ENCODE measurements around the gene CALHM2.
A peak's percentile ranks its signal among the peaks of the same experiment; 100 is the strongest.

Gene CALHM2

DNA sequence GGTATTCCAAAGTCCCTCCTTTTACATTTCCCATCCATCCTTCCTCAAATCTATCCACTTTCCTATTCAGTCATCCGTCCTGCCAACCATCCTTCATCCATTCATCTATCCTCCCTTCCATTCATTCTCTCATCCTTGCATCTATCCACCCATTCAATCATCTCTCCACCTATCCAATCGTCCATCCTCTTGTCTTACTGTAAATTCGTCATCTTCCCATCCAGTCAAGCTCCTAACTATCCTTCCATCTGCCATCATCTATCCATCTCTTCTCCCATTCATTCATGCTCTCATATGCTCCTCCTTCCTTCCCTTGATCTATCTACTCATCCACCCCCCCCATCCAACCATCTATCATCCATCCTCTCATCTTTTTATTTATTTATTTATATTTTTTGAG, 21.9 kb upstream of the CALHM2 start:
- DNase-seq, result no peak

DNA sequence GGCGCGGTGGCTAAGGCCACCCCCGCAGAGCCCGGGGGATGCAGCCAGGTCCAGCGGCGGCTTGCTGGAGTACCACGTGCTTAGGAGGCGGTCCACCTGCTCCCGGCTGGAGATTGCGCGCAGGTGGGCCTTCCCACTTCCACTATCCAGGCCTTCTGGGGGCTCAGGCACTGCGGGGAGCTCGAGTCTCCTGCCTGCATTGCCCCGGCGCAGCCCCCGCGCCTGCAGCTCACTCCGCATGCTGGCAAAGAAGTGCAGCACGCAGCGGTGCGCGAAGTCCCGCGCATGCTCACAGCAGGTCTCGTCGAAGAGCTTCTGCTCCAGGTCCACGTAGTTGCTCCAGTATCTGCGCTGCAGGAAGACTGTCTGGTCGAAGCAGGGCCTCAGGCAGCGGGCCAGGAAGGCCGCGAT, 21.1 kb upstream of the CALHM2 start:
- no peak for DNase-seq

DNA sequence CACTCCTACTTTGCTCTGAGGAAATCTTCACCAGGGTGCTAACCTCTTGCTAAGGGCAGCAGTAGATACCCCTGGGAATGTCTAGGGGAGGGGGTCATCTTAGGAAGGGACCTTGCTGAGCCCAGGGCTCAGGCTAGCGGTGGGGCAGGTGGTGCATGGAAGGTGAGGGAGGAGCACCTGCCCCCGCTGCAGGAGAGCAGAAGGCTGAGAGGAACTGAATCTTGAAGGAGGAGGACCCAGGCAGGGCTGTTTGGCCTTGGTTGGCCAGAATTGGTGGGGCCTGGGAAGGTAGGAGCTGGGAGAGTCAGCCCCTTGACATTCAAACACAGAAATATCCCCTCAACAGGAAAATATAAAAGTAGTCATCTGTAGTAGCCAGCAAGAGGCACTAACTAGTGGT, 19.8 kb upstream of the CALHM2 start:
- DNase-seq, result no peak

DNA sequence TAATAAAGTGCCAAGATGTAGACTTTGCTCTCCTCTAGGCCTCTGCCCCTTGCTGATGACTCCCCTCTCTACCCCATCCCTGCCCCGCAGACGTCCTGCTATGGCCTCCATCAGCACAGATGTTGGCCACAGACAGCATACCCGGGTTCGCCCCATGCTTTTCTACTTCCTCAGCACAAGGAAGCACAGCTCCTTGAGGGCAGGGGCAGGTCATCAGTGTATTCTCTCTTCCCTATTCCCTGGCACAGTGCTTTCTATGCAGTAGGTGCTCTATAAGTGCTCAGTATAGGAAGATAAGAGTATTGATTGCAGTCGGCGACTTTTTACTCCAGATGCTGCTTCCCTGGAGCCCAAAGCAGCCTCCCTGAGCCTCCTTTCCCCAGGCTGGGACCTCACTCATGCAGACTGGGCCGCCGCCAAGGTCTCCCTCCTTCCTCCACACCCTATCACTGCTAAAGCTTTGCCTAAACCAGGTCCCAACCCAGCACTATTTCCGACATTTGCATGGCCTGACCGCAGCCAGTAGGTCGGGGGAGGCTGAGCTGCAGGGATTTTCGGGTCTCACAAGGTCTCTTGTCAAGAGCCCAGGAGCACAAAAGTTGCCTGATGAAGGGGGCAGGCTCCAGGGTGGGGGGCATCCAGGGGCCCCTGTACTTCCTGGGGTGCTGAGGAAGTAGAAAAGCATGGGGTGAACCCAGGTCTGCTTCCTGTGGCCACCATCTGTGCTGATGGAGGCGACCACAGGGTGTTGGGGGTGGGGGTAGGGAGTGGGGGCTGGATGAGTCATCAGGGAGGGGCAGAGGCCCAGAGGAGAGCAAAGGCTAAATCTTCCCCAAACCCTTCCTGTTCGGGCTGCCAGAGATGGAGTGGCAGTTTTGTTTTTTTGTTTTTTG, 18.8 kb upstream of the CALHM2 start:
- DNase-seq, result no peak

DNA sequence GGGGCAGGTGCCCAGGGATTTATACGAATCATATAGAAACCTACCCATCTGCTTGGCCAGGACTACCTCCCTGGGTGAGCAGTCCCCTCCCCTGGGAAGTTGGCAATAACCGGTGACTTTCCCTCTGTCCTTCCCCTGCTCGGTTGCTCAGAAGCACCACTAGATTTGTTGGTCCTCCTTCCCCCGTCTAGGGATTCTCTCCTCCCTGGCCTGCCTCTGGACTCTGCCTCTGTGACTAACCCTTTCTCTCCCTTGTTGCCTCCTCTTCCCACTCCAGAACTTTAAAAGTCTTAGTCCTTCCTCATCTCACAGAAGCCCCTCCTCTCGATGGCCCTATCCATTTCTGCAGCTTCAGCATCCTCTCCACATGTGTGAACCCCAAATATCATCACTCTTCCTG, 17.0 kb upstream of the CALHM2 start:
- DNase-seq, result no peak

DNA sequence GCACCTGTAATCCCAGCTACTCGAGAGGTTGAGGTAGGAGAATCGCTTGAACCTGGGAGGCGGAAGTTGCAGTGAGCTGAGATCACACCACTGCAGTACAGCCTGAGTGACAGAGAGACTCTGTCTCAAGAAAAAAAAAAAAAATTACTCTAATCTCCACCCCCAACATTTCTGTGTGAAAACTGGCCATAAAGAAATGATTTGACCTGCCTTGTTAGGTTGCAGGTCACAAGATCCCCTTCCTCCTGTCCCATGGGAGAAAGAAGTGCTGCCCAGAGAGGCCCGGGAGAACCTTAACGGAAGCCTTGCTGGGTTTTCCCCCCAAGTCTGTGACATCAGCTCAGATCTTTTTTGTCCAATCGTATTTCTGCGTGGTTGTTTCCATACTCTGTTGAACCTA, 15.2 kb upstream of the CALHM2 start:
- DNase-seq, result no peak

DNA sequence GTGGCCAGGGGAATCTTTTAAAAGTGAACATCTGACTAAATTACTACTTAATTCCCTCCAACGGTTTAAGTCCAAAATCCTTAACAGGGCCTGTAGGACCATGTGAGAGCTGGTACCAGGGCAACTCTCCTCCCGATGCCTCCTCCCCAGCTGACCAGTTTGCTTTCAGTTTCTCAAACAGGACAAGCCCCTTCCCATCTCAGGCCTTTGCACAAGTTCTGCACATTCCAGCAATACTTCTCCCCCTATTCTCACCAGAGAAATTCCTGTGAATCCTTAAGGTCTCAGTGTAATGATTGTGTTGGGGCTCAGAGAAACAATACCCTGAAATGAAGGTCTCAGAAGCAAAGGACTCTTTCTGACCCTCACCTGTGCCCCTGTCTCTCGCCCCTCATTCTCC, 14.6 kb upstream of the CALHM2 start:
- DNase-seq, result no peak

DNA sequence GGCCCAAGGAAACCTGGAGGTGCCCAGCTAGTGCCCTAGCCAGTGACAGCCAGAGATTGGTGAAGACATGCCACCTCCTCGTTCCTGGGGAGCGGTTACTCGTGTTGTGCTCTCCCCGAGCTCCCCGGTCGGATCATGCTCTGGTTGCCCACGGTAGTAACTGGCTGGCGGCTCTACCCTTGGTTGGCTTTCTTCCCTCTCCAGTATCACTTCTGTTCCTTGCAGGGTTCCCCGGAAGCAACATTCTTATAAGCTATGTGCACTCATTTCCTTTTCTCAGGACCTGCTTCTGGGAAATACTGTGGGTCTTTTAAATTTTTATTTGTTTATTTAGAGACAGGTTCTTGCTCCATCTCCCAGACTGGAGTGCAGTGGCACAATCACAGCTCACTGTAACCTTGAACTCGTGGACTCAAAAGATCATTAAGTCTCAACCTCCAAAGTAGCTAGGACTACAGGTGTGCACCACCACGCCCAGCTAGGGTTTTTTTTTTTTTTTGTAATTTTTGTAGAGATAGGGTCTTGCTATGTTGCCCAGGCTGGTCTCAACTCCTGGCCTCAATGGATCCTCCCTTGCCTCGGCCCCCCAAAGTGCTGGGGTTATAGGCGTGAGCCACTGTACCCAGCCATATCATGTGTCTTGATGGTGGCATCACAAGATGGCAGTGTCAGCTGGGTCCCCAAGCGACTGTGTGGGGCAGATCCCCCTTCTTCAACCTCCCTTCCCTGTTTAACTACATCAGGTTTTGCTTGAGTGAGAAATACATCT, 13.4 kb upstream of the CALHM2 start:
- no peak for DNase-seq

DNA sequence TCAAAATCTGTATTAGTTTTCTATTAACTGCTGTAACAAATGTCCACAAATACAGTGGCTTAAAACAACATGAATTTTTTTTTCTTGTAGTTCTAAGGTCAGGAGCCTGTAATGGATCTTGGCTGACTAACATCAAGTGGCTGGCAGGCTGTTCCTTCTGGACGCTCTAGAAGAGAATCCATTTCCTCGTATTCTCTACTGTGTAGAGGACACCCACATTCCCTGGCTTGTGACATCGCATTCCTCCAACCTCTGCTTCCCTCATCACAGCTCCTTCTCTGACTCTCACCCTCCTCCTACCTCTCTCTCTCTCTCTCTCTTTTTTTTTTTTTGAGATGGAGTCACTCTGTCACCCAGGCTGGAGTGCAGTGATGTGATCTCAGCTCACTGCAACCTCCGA, 11.3 kb upstream of the CALHM2 start:
- no peak for DNase-seq

DNA sequence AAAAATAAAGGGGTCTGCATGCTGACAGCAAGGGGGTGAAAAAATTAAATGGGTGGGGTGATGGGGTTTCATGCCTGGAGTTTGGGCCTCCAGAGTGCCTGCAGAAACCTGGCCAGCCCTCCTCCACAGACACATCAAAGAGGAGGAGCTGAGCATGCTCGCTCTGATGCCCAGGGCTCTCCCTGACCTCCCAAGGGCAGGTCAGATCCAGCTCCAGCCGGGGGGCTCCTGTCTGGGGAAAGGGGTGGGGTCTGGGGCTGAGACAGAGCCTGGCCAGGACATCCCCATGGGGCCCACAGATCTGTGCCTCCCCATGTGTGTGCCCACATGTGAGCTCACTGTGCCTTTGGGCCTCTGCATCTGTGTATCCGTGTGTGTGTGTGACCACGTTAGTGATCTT, 7.4 kb upstream of the CALHM2 start:
- no peak for DNase-seq

DNA sequence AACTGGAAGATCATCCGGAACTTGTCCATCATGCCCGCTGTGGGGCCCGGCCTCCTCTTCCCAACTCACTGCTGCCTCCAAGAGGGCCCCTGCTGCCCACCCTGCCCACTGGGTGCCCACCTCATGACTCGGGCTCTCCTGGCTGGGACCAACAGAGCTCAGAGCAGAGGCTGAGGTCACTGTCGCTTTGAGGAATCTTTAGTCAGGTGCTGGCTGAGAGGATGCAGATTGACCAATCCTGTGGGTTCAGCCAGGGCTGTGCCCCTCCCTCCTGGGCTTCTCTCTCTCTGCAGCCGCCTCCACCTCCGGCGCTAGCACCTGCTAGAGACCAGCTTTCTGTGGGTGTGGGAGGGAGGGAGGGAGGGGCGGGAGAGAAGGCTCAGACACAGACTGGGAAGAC, 6.5 kb upstream of the CALHM2 start, which contains the start of gene CALHM1:
Gene CALHM1 (minus strand): TSS at position 181 of the 400 bp plus-strand sequence. CDS start 149 bp downstream, at position 32.
- peak; percentile 6 for DNase-seq

DNA sequence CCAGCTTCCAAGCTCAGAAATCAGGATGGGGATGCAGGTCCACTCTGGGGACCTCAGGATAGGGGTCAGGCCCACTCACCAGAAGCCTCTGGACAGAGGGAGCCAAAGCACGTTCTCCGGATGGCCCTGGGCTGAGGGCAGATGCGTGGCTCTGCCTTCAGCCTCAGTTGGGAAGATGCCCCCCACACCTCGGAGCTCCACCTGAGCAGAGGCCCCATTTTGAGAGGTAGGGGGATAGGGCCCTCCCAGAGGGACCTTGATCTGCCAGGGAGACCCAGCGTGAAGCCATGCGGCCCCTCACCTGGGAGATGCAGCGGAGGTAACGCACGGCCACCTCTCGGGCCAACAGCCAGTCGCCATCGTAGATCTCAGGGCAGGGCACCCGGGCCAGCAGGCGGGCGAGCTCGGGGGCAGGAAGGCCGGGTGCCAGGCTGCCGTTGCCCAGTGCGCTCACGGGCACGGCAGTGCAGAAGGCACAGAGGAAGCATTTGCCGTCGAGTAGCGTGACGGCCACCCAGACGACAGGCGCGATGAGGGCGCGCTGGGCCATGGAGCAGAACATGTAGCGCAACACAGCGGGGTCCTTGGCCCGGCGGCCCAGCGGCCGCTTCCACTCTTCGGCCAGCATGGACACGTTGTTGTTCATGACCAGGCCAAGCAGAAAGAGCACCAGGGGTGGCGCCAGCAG, 5.9 kb upstream of the CALHM2 start:
- DNase-seq, result no peak

DNA sequence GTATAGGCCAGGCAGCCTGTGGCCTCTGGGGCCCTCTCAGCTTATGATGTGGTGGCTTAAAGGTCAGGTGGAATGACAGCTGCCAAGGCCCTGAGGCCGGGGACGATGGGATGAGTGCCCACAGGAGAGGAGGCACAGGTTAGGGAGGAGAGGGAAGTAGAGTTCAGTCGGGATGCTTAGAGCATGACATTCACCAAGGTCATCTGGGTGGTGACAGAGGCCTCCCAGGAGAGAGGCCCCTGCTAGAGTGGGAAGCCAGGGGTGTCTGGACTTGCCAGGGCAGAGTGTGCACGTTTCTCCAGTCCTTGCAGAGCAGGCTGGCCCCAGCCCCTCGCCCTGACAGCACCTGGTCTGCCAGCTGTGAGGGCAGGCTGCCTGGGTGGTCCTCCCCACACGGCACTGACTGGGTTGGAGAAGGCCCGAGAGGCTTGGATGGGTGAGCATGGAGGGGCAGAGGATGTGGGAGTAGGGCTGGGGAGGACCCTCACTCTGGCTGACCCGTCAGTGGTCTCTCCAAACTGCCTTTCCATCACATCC, 5.1 kb upstream of the CALHM2 start:
- DNase-seq, result no peak

DNA sequence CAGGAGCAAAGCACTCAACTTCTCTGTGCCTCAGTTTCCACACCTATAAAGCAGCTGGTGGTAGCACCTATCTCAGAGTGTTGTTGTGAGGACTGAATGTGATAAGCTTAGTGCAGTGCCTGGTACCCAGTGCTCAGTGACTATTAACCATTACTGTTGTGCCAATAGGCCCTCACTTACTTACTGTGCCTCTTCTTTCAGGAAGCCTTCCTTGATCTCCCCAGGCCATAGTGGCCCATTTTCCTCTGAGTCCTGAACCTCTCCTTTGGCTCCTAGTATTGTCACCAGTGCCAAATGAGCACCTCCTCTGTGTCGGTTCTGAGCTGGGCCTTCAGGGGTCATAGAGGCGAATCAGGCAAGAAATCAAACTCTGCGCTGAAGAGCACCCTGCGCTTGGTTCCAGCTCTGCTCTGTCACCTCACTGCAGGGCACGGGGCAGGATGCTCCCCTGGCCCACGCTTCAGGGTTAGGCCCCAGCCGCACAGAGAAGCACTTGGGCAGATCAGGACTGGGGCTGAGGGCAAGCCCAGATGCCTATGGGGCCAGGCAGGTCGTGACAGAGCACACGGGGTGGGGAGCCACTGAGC, 4.0 kb upstream of the CALHM2 start:
- DNase-seq, result no peak

DNA sequence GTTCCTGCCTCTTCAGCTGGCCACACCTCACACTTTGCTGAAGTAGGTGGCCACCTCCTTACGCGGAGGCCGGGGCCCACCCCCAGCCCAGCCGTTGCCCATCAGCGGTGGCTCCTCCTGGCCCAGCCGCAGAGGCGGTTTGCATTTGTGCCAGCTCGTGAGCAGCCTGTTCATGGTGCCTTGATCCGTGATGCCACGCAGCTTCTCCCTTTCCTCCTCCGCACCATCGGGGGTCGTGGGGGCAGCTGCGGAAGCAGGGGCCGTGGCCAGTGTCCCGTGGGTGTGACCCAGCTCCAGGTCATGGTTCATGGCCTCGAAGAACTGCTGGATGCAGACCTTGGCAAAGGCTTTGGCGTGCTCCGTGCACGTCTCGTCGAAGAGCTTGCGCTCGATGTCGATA, 3.1 kb upstream of the CALHM2 start:
- DNase-seq, result no peak

DNA sequence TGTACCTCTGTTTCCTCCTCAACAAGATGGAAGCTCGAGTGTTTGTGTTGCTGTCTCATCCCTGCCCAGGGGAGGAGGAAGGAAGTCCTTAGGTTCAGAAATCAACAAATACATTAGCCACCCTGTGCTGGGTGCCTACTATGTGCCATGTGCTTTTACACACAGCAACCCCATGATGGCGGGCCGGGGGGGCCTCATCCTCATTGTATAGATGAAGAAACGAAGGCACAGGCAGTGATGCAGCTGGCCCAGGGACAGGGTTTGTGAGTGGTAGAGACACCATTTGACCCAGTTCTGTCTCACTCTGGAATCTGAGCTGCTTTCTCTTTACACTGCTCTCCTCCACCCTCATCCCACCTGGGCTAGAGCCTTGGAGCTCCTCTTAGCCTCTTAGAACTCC, 1.9 kb upstream of the CALHM2 start:
- DNase-seq, result no peak

DNA sequence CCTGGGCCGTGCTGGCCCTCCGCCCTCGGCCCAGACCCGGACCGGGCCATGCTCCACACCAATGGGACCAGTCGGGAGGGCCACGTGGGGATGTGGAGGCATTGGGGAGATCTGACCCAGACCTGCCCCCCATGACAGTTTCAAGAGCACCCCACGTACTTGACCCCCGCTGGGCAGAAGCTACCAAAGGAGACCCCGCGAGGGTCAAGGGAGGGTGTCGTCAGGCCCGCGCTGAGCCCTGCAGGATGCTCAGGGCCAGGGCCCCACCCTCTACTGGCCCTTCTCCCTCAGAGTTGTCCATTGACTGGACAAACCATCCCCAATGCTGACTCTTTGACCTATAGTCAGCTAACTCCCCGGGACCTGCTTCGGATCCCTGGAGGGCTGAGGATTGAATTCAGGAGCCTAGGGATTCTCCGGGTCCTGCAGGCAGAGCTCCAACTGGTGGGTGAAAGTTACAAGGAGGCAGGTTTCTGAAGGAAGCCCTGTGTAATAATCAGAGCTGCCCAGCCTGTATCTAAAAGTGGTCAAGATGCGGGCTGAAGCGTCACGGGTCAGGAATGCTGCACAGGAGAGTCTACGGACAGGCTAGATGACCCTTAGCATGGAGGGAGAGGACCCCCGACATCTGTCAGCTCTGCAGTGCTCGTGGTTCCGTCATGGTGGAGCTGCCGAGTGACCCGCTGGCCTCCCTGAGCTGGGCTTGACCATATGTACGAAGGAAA, 498 bp upstream of the CALHM2 start:
- DNase-seq, result no peak

DNA sequence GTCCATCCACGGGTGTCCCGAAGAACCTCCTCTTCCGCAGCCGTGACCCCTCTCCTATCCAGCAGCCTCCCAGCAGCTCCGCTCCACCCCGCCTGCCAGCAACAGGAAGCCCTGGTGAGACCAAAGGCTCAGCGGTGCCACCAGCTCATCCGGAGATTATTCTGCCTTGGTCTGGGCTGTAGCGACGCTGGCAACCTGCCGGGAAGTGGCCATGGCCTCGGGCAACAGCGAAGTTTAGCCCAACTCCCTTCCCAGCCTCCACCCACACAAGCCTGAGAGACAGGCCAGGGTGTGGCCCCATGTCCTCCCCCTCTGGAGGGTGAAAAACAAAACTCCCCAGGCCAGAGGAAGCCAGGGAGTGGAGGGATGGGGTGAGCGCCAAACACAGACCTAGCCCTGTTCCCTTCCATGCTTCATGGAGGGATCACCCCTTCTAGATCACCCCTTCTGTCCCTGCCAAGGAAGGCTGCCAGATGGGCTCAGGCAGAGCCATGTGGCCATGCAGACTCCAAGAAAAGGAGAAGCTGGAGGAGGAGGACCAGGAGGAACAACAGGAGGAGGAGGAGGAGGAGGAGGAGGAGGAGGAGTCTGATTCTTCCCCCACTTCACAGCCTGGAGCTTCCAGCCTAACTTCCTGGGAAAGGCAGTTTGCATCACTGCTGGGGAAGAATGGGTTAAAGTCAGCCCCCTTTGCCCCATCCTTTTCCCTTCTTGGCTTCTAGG, 918 bp downstream of the CALHM2 start:
- DNase-seq, result no peak

DNA sequence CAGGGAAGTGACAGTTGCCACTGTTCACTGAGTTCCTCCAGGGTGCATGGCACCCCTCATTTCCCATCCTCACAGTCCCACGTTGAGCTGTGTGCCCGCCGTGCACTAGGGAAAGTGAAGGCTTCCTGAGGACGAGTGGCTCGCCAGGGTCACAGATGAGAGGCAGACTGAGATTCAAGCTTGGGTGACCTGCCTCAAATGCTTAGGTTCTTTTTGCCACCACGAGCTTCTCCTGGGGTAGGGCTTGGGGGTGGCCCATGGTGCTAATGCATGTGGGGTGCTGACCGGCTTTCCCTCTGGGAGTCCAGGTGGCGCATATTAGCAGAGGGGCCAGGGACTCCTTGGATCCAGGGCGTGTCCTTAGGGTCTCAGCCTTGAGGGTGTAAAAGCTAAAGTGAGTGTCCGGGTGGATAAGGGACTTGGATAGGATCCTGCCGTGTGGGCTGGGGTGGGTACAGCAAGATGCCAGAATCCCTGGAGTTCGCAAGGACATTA, 1.9 kb downstream of the CALHM2 start:
- DNase-seq, result no peak

DNA sequence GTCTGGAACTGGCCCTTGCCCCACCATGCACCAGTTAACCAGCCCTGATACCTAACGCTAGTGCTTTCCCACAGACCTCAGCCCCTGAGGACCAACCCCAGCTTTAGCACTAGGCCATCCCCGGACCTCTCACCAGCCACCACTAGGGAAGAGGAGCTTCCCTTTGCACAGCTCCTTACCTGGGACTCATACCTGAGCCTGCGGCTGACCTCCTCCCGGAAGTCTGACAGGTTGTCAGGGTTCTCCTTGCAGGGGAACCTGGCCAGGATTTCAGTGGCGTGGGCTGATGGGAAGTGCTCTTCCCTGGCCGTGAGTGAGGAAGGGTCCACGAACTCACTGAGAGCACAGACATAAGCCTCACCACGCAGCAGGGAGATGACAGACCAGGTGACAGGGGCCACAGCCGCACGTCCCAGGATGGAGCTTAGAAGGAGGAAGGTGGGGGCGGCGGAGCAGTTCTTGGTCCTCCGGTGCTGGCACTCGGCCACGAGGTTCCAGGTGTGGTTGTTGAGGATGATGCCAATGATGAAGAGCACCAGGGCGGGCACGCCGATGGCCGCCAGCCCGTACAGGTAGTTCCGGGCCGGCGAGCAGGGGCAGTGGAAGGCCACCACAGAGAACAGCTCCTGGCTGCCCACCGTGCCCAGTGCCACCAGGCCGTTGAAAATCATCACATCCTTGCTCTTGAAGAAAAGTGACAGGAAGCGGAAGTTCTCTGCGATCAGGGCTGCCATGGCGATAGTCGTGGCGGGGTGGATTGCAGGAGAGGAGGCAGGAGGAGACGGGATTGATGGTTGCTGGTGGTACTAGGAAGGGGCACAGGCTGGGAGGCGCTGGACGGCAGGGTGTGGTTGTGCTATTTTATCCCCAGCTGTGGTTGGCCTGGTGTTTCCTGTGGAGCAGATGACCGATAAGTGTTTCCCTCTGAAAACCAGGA, 2.7 kb downstream of the CALHM2 start:
- DNase-seq, result no peak

Measured in NCI-H1105 (cell line).